Activated CD4-positive, alpha-beta T cell treated with anti-CD3 and anti-CD28 coated beads for 48 hours (primary cell): ENCODE results near the gene GBE1.

Experiments
- DNase-seq: peaks from one replicate; pipeline ENCODE4 v3.0.0-alpha.2; 2020

GBE1 gene

DNA sequence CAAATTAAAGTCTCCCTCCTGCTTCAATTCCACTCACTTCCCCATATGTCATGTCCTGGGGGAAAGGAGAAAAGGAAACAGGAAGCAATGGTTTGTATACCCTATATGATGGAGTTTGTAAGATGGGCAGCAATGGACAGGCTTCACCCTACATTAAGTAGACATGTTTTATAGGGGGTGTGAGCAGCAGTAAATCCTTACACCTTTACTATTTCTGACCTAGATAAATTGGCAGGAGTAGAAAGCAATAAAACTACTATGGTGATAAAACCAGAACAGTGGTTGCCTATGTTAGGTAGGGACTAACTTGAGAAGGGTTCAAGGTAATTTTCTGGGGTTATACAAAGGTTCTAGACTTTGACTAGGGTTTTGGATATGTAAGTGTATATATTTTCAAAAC lies 301.7 kb downstream of the GBE1 start:
- DNase-seq = no peak

DNA sequence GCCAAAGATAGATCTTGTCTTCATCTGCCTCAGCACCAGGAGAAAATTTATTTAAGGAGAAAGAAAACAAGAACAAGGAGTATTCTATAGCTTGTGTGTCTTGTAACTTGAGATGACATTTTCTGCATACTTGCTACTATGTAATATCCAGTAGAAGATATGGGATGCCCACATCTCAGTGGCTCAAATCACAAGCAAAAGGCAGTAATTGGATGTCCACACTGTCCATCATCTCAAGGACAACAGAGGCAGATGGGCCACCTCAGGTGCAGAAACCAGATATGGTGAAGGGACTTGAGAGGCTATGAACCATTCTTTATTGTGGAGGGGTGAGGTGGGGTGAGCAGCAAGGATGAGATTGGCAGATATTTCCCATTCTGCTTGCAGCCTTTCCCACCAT lies 309.0 kb downstream of the GBE1 start:
- no peak for DNase-seq

- no peak for DNase-seq
These were observed 309.8 kb downstream of the GBE1 start for GRCh38 chr3:81451611-81452010.

- no peak for DNase-seq
These were observed 310.3 kb downstream of the GBE1 start for GRCh38 chr3:81451140-81451539.

DNA sequence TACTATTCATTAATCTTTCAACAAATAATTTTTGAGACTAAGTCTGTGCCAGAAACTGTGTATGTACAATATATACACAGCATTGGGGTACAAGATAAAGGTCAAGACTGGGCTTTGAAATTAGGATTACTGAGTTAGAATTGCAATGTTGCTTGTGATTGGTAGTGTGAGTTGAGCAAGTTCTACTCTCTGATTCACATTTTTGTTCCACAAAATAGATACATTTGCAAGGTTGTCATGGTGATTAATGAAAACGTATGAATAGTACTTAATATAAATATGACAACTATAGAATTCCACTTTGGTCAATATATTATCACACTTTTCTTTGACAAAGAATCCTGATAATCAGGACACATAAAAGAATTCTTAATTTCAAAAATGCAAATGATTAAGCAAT lies 314.6 kb downstream of the GBE1 start:
- no peak for DNase-seq

DNA sequence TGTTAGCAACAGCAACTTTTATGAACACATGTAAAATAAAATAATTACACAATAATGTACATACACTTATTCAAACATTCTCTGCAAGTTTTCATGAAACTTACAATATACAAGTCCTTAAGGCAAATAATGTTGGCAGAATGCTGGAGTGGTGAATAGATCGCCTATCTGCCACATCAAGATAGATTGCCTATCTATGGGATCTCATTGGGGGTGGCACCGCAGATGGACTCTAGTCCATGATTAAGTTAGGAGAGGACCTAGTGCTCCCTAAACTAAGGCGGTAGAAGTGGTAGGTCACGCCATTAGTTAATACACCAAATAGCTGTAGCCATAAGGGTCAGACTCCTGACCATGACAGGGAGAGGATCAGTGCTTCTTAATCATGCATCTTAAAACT lies 315.7 kb downstream of the GBE1 start:
- DNase-seq = no peak

DNA sequence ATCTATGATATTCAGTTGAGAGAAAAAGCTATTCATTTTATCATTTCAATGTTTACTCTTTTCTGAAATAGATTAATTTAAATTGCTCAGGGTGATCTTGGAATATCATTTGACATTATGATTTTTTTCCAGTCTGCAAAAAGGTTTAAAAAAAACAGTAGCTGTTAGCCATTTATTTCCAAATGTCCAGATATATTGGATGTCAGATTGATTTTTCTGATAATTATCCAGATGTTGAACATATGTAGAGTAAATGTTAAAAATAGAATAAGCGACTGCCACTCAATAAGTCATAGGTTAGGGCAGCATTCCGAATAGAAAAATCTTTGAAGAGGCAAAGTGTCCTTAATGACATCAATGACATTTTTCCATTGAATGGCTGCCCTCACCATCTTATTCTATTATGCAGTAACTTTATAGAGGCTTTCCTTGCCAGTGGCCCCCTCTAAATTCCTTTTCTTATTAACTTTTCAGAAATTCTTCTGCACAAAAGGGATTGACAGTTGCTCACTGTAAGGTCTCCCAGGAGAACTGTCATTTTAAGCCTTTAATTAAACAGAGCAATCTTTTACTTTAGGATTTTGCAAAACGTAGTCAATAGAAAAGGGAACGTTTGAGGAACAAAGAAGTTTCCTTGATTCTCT lies 316.5 kb downstream of the GBE1 start:
- DNase-seq = no peak

DNA sequence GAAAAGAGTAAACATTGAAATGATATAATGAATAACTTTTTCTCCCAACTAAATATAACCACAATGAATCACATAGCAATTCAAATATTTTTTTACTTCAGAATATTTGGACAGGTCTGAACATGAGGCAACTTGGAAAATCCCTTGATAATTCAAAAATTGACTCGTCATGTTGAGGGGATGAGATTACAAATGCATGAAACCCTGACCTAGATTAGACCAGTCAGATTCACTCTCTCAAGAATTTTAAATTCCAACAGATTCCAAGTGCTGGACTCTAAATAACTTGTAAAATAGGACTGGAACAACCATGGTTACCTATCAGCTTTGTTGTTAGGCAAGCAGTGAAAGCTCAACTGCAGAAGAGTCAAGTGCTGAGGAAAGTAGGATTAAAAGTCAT lies 317.5 kb downstream of the GBE1 start:
- DNase-seq = no peak

GRCh38 chr3:81443457-81443782 lies 318.0 kb downstream of the GBE1 start:
- no peak for DNase-seq

DNA sequence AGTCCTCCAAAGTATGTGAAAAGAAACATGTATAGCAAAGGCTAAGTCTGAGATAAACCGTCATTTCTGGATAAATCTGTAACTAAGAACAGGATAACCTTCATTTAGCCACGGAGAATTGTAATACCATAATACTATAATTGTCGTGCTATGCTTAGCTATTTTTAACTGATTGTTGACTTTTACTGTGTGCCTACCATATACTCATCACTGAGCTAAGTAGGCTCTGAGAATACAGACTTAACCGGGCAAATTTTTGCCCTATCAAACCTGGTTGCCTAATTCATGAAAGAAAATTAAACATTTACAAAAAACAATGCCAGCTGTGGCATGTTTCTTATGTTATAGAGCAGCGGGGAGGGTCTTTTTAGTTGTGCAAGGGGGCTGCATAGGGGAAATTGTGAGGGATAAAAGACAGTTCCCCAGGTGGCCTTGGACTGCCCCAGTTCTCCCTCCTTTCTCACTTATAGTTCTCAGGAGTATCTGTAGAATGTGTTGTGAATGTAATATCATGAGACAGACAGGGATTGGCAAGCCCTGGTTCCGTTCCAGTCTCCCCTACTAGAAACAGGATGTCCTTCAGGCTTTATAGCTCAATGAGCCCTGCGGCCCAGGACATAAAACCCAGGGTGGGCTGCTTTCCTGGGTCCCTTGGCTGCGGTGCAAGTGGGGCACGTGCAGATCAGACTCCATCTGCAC lies 318.5 kb downstream of the GBE1 start:
- DNase-seq = no peak

DNA sequence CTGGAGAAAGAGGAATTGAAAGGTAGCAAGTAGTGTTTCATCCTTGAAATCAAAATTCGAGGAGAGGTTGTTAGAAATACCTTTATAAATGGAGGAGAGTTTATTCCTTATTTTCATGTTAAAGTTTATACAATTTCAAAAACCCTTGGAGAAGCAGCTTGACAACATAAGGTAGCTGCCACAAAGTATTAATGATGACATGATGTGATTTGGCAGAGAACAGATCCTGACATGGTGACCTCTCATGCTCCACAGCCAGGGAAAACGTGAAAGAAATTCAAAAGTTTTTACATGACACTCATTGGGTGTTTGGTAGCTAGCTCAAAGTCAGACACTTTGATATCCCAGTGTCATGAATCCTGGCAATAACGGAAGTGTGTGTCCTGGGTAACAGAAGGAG lies 320.8 kb downstream of the GBE1 start:
- DNase-seq = no peak
